ENCODE measurements around the gene NSUN7. TPM values are rescaled to one million over a fixed set of nuclear protein-coding genes. Genes with fewer than 3 reads are reported as not detected.

The NSUN7 gene
- total RNA-seq, 3 donors from 2014 or later (not counting 1 experiment from before 2014, with no cell fraction given), result 0.14 to 0.23 TPM; not detected in 1

DNA sequence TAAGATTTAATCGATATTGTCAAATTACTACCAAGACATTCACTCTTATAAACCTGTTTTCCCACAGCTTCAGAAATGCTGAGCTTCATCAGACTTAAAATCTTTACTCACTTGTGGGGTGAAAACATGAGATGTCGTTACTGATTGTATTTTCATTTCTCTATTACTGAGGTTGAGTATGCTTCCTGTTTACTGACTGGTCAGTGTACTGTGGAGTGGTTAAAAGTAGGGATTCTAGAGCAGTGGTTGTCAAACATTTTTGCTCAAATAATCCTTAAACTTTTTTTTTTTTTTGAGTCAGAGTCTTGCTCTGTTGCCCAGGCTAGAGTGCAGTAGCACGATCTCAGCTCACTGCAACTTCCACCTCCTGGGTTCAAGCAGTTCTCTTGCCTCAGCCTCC, 50.3 kb downstream of the NSUN7 start:
- Histone ChIP-seq H3K4me1 (ENCODE audit: control insufficient read depth, insufficient read depth, low read length) (no peaks in the 10 kb centered on the region), H3K4me3 (ENCODE audit: low read length) (no peak overlapping the region), H3K27me3 (ENCODE audit: control insufficient read depth, insufficient read depth, low read length) (no peaks in the 10 kb centered on the region), H3K27ac (ENCODE audit: low read length) (no peak overlapping the region), H3K9me3 (ENCODE audit: control insufficient read depth, insufficient read depth, low read length) (no peaks in the 10 kb centered on the region), H3K36me3 (ENCODE audit: control insufficient read depth, insufficient read depth, low read length) (no peaks in the 10 kb centered on the region)
- Mint-ChIP-seq H3K27me3 (ENCODE audit: low read depth in 2 of 2) (no peaks in the 10 kb centered on the region), H3K27ac (no peak overlapping the region), H3K4me3 (no peak overlapping the region), H3K36me3 (no peaks in the 10 kb centered on the region), H3K4me1 (no peaks in the 10 kb centered on the region), H3K9me3 (no peaks in the 10 kb centered on the region)
- TF ChIP-seq, protein P1, sequence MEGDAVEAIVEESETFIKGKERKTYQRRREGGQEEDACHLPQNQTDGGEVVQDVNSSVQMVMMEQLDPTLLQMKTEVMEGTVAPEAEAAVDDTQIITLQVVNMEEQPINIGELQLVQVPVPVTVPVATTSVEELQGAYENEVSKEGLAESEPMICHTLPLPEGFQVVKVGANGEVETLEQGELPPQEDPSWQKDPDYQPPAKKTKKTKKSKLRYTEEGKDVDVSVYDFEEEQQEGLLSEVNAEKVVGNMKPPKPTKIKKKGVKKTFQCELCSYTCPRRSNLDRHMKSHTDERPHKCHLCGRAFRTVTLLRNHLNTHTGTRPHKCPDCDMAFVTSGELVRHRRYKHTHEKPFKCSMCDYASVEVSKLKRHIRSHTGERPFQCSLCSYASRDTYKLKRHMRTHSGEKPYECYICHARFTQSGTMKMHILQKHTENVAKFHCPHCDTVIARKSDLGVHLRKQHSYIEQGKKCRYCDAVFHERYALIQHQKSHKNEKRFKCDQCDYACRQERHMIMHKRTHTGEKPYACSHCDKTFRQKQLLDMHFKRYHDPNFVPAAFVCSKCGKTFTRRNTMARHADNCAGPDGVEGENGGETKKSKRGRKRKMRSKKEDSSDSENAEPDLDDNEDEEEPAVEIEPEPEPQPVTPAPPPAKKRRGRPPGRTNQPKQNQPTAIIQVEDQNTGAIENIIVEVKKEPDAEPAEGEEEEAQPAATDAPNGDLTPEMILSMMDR (IDR thresholded peaks at IDR 0.05), result no peak
- DNase-seq (no peak), ATAC-seq (no peak)
- intact Hi-C loops (cut with micrococcal nuclease), result no loop called here
- 46% methylated on average over 3 of the region's 3 CpGs for WGBS (ENCODE audit: insufficient coverage)

DNA sequence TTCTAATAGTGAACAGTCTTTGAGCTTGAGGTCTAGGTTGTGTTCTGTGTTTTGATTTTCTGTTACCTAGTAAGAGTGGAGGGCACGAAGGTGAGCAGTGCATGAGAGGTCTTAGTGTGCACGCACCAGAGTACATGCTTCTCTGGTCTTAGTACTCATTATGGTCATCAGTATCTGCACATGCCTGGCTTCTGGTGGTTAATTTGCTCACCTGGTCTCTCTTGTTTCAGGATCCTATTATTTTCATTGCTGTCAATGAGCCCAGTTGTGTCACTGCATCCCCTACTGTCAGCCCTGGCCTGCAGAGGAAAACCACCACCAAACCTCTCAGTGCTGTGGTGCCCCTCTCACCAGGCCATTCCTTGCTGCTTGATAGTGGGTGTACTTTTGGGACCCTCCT, 54.8 kb downstream of the NSUN7 start:
- no peak for ATAC-seq

DNA sequence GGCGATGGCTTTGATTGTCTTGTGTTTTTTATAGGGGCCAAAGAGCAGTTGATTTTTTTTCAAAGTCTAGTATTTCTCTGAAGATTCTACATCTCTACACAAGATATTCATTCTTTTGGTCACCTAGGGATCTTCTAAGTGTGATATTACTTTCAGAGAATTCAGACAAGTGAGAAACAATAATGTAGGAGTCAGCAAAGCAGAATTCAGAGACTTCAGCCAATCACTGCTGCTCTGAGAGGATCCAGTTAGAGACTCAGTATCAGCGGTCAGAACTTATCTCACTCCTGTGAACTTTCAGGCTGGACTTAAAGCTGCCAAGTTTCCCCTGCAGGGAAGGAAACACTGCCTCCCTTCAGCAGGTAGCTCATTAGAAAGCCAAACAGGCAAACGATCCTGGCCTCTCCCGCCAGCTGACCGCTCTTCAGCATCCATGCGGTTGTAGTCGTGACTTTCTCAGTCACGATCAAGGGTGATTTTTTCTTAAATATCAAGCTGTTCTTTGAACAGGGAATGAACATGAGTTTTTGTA, 59.2 kb downstream of the NSUN7 start:
- TF ChIP-seq, protein P1 (IDR thresholded peaks at IDR 0.05), result no peak
- ATAC-seq (no peak), DNase-seq (no peak)
- H3K27me3 Mint-ChIP-seq (ENCODE audit: low read depth in 2 of 2), result peaks cover 3 to 13% of the 10 kb centered on the region in 2 donors
- H3K4me3 ChIP-seq (ENCODE audit: low read length), result no peak overlapping the region
- no peaks in the 10 kb centered on the region for H3K9me3 ChIP-seq (ENCODE audit: control insufficient read depth, insufficient read depth, low read length)
- no peaks in the 10 kb centered on the region for H3K9me3 Mint-ChIP-seq
- no peaks in the 10 kb centered on the region for H3K27me3 ChIP-seq (ENCODE audit: control insufficient read depth, insufficient read depth, low read length)
- no peaks in the 10 kb centered on the region for H3K4me1 ChIP-seq (ENCODE audit: control insufficient read depth, insufficient read depth, low read length)
- intact Hi-C loops (cut with micrococcal nuclease), result no loop called here
- H3K4me1 Mint-ChIP-seq, result no peaks in the 10 kb centered on the region
- no peaks in the 10 kb centered on the region for H3K36me3 ChIP-seq (ENCODE audit: control insufficient read depth, insufficient read depth, low read length)
- no peak overlapping the region for H3K27ac Mint-ChIP-seq
- WGBS (ENCODE audit: insufficient coverage), result 95% methylated on average over 7 of the region's 8 CpGs
- H3K36me3 Mint-ChIP-seq, result no peaks in the 10 kb centered on the region
- no peak overlapping the region for H3K27ac ChIP-seq (ENCODE audit: low read length)
- H3K4me3 Mint-ChIP-seq, result no peak overlapping the region

More for the DNA sequence above, 54.8 kb downstream of the NSUN7 start:
- Mint-ChIP-seq H3K27me3 (ENCODE audit: low read depth in 2 of 2) (peaks cover 3 to 13% of the 10 kb centered on the region in 2 donors), H3K4me3 (no peak overlapping the region), H3K9me3 (no peaks in the 10 kb centered on the region), H3K4me1 (no peaks in the 10 kb centered on the region), H3K27ac (no peak overlapping the region), H3K36me3 (no peaks in the 10 kb centered on the region)
- intact Hi-C loops (cut with micrococcal nuclease), result no loop called here
- TF ChIP-seq, protein P1 (IDR thresholded peaks at IDR 0.05), result no peak
- no peaks in the 10 kb centered on the region for H3K27me3 ChIP-seq (ENCODE audit: control insufficient read depth, insufficient read depth, low read length)
- no peak overlapping the region for H3K4me3 ChIP-seq (ENCODE audit: low read length)
- no peaks in the 10 kb centered on the region for H3K9me3 ChIP-seq (ENCODE audit: control insufficient read depth, insufficient read depth, low read length)
- H3K4me1 ChIP-seq (ENCODE audit: control insufficient read depth, insufficient read depth, low read length), result no peaks in the 10 kb centered on the region
- WGBS (ENCODE audit: insufficient coverage), result 93% methylated on average over 2 of the region's 2 CpGs
- H3K27ac ChIP-seq (ENCODE audit: low read length), result no peak overlapping the region
- no peaks in the 10 kb centered on the region for H3K36me3 ChIP-seq (ENCODE audit: control insufficient read depth, insufficient read depth, low read length)
- no peak for DNase-seq

DNA sequence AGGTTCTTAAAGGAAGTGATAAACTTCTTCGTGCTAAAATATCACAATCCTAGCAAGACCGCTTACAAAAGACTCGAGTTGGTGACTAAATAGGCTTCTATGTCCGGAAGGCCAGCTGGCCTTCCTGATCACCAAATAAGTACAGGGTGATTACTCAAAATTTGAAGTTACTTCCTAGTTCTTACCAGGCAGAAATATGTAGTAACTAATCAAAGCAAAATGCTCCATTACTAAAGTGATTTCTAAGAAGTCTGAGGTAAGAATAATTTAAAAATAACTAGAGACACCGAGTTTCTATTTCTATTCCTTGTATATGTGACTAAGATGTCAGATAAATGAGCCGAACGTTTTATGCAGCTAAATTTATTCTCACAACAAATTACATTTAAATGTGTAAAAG, 62.2 kb downstream of the NSUN7 start:
- Histone ChIP-seq H3K27me3 (ENCODE audit: control insufficient read depth, insufficient read depth, low read length) (no peaks in the 10 kb centered on the region), H3K36me3 (ENCODE audit: control insufficient read depth, insufficient read depth, low read length) (no peaks in the 10 kb centered on the region), H3K27ac (ENCODE audit: low read length) (no peak overlapping the region), H3K4me3 (ENCODE audit: low read length) (no peak overlapping the region), H3K9me3 (ENCODE audit: control insufficient read depth, insufficient read depth, low read length) (no peaks in the 10 kb centered on the region), H3K4me1 (ENCODE audit: control insufficient read depth, insufficient read depth, low read length) (no peaks in the 10 kb centered on the region)
- intact Hi-C loops (cut with micrococcal nuclease), result no loop called here
- Mint-ChIP-seq H3K27ac (no peak overlapping the region), H3K9me3 (no peaks in the 10 kb centered on the region), H3K27me3 (ENCODE audit: low read depth in 2 of 2) (peaks cover 3 to 13% of the 10 kb centered on the region in 2 donors), H3K36me3 (no peaks in the 10 kb centered on the region), H3K4me1 (no peaks in the 10 kb centered on the region), H3K4me3 (no peak overlapping the region)
- WGBS (ENCODE audit: insufficient coverage), result 85% methylated on average over 4 of the region's 7 CpGs
- ATAC-seq (no peak), DNase-seq (no peak)
- TF ChIP-seq, protein P1 (IDR thresholded peaks at IDR 0.05), result no peak
